UCSD-AML1 (cell line): ENCODE results near the gene ANKRD29.
"Not testable (repeated sequence)": the region's sequence is repeated elsewhere in the genome, so short reads cannot be mapped to it uniquely, and the experiment has no call there.

Experiments used
- DNase-seq: peaks from one replicate; lab custom pipeline; 2025; ENCODE audit not compliant: unreplicated experiment; lab: John Stamatoyannopoulos, UW

The ANKRD29 gene

DNA sequence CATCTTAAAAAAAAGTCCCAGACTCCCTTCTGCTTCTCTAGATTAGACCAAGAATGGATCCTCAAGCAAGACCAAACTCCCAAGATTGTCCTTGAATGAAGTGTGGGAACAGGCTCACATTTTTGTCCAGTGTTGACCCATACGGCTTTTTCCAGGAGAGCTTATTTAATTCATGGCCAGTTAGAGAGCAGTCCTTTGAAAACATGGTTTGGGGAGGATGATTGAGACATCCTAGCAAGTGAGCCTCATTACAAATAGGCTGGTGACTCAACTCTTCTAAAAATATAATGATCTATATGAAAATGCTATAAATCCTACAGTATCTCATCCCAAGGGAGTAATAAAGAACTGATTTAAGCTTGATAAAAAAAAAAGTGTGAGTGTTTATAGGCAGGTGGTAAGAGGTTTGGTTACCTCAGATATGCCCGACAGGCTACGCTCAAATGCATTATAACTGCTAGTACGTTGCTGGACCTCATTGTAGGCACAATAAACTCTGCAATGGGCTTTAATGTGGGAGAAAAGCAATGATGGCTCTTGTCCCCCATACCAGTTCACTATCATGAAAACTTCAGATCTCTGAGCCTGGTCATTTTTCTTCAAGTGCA, 17.0 kb downstream of the ANKRD29 start:
- no peak for DNase-seq

DNA sequence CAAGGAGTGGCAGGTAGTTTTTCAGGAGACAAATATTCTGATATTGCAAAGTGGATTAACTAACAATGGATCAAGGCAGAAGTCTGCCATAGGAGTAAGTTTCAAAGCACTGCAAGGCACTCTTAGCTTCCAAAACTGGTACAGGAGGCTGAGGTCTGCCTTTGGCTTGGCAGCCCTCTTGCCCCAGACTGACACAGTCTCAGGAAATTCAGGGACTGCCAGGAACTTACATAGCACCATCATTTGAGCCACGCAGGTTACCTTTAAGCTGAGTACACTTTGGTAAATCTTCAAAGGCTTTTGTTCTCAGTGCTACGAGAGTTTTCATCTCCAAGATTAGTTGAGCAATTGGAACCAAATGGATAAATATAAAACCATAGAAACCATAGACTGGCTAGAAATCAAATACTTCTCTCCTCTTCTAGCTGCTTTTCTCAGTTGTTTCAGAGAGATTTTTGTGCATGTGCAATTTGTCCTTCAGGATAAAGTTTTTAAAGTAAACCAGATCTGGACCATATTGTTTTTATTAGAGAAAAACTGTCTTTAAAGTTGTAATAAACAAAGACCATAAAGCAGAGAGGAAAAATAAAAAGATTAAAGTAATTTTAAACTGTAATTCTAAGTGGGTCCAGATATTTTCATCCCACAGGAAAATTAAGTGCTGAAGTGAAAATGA, 18.8 kb downstream of the ANKRD29 start:
- no peak for DNase-seq

DNA sequence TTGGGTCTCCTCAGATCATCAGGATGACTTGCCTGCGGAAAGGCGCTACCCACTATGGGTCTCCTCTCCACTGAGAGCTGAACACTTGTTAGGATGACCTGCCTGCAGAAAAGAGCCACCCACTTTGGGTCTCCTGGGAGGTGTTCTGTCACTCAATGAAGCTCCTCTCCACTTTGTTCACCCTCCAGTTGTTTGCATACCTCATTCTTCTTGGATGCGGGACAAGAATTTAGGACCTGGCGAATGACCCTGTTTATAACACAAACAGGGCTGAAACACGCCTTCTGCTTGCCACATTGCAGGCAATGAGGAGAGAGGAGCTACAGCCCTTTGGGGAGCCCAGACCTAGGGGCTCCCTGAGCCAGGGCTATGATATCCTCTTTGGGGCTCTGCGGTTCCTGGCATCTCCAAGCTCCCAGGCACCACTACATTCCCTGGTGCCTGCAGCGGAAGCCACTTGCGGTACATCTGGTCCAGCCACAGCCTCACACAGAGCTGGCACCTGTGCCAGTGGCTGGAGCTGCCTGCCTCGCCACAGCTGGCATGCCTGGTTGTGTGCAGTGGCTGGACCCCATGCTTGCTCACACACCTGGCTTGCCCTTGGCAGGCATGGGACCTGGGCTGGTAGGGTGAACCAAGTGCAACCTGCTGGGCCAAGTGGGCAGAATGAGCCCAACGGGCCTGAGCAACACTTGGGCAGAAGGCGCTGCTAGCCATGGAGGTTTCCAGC, 20.6 kb downstream of the ANKRD29 start:
- DNase-seq = no peak

DNA sequence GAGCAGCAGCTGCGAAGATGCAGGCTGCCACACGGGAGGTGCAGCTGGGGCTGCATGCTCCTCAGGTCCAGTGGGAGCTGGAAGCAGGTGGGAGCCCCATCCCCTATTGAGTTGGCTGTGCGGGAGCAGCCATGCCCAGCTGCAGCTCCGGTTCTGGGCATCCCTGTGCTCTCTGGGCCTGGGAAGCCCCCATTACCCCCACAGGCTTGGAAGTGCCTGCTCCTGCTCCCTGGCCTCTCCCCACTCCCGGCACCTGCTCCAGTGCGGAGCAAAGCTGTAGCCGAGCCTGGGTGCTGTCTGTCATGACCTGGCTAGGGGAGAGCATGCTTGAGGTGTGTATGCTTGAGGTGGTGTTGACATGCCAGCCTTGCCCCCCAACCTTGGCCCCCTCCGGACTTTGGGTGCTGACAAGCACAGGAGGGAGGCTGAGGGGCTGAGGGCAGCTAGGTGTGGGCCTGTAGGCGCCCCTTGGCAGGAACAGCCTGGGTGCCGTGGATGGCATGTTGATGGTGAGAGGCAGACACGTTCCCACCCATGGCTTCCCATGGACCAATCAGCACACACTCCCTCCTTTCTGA, 21.5 kb downstream of the ANKRD29 start:
- no peak for DNase-seq

- no peak for DNase-seq
Measured at GRCh38 chr18:23640052-23640451, 22.7 kb downstream of the ANKRD29 start.

GRCh38 chr18:23636433-23636832, 26.3 kb downstream of the ANKRD29 start:
- DNase-seq = not testable (repeated sequence)

DNA sequence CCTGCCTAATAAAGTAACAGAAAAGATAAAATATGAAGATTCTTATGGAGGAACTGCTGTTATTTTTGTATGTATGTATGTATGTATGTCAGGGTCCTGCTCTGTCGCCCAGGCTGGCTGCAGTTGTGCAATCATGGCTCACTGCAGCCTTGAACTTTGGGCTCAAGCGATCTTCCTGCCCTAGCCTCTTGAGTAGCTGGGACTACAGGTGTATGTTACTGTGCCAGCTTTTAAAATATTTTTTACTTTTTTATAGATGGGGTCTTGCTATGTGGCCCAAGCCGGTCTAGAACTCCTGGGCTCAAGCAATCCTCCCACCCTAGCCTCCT, 26.7 kb downstream of the ANKRD29 start:
- no peak for DNase-seq

- DNase-seq = no peak
Measured at GRCh38 chr18:23635283-23636070, 27.2 kb downstream of the ANKRD29 start.

DNA sequence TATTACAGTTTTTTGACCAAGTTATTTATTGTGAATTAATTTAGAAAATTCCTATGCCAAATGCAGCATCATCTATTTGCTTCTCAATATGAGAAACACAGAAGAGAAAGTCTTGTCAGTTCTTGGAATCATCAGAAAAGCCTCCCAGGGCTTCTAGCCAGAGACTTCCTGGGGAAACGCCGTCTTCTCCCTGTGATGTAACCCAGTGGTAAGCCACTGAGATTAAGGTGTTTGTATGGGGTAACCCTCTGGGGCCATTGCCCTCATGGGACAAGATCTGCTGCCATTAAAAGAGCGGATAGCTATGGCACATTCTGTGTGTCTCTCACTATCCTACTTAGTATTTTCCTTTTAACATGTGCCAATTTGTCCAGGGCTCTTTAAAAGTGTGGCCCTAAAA, 28.0 kb downstream of the ANKRD29 start:
- DNase-seq = no peak

DNA sequence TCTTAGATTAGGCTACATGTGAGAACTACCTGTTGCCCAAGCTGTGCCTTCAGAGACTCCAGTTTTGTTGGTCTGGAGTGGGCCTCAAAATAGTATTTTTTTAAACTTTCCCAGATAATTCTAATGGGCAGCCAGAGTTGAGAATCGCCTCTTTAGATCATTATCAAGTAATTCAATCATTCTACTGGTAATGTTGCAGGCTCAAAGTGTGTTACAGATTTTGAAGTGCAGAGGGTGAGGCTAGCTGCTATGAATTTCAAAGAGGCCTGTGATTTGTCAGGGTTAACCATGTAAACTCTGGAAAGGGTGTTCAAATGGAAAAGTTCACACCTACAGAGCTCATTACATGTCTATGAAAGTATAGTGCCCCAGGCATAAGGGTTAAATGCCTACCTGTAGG, 30.1 kb downstream of the ANKRD29 start:
- DNase-seq = no peak

DNA sequence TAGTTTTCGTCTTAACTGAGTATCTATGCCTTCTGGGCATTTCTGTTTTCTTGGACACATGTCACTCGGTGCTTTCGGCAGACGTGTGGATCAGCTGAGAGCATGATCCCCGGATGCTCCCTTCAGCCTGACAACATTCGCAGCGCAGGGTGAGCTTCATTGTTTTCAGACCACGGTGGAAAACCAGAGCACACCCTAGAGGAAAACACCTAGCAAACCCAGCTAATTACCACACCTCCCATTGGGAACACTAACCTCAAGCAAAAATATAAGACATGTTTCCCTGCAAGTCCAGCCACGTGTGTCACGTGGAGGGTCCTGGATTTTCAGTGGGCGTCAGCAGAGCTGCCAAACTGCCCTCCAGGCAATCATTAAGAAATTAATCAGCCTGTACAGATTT, 31.0 kb downstream of the ANKRD29 start:
- no peak for DNase-seq

- DNase-seq = no peak
Measured at GRCh38 chr18:23631312-23631711, 31.4 kb downstream of the ANKRD29 start.

DNA sequence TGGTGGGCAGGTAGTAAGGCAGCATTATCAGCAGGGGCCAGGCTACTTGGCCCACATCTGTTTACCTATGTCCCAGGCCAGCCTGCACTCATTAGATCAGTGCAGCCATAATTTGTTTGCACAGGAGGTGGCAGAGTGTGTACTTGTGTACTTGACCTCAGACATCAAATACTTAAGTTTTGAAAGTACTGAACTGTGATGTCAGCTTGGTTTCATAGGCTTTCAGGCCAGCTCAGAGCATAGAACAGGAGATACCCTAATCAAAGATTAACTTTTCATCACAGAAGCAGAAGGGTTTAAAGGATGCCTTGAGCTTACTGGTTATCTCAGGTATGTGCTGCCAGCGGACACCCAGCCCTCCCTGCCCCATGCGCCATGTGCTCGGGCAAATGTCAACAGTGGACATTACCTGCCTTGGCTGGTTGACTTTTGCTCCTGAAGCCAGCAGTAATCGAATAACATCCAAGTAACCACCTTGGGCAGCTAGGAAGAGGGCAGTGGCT, 33.2 kb downstream of the ANKRD29 start:
- no peak for DNase-seq

- DNase-seq = no peak
Measured at GRCh38 chr18:23627970-23628369, 34.7 kb downstream of the ANKRD29 start.

DNA sequence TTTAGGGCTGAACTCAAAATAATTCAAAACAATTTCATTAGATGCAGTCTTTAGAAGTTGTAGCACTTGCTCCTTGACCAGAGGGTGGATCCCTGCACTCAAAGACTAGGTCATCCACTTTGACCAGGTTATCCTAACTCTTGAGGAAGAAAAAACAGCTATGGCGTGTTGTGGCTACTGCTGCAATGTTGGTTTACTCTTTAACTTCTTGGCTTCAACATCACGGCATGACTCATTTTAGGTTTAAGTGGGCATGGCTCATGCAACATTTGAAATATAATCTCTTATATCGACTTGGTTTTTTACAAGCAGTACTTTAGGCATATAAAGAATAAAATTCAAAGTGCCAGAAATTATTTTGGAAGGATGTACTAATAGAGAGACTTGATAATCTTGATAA, 35.4 kb downstream of the ANKRD29 start:
- no peak for DNase-seq

- no peak for DNase-seq
Measured at GRCh38 chr18:23626451-23627279, 36.0 kb downstream of the ANKRD29 start.

DNA sequence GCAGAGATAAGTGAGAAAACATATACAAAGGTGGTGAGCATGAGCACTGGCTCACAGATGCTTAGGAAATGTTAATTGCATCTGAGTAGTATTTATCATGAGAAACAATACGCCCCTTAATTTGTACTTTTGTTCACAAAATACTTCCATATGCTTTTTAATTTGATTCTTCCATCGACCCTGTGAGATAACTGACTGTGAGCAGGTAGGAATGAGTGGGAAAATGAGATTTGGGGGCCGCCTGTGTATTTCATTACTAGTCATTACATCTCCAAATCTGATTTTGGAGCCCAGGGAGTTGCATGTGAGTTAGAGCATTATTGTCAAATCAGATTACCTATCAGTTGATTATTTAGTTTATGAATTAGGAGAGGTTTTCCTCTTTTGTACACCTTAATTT, 39.7 kb downstream of the ANKRD29 start:
- no peak for DNase-seq

DNA sequence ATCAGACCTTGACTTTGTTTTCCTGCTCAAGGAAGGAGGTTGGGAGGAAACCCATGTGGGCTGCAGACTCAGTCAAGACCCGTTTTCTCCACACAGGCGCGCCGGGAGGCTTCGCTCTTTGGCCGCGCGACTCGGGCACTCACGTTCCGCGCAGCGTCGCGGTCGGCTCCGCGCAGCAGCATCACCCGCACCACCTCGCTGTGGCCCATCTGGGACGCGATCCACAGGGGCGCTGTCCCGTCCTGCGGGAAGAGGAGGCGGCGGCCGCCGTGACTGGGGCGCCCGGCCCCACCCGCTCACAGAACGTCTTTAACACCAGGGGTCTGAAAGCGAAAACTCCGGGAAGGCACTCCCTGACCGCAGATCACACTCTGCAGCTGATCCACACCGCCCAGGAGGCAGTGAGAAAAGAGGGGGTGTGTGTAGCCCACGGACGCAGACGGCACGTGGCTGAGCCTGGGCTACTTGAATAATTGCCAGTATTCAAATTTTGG, 43.3 kb downstream of the ANKRD29 start:
- DNase-seq = no peak

GRCh38 chr18:23618862-23619387, 43.8 kb downstream of the ANKRD29 start:
- DNase-seq = no peak
